WTC11 (cell line): ENCODE measurements around the gene BAG3.

Experiments used
- CBFB ChIP-seq: sonication (generic); formaldehyde crosslinking; IDR thresholded peaks from 2 replicates; pipeline ENCODE4 v1.8.1; 2022; ENCODE audit warnings: mild to moderate bottlenecking, low read depth, missing genetic modification reagents
- FOXJ3 ChIP-seq: sonication (generic); formaldehyde crosslinking; IDR thresholded peaks from 2 replicates; pipeline ENCODE4 v1.9.0; 2021; ENCODE audit warnings: missing genetic modification reagents, mild to moderate bottlenecking, borderline replicate concordance
- GABPB1 ChIP-seq: sonication (generic); formaldehyde crosslinking; IDR thresholded peaks from 2 replicates; pipeline ENCODE4 v1.8.1; 2023; ENCODE audit warnings: mild to moderate bottlenecking, missing genetic modification reagents
- NFE2L1 ChIP-seq: sonication (generic); formaldehyde crosslinking; IDR thresholded peaks from 2 replicates; pipeline ENCODE4 v1.8.1; 2023; ENCODE audit warnings: missing genetic modification reagents
- NFYB ChIP-seq: sonication (generic); formaldehyde crosslinking; conservative IDR thresholded peaks from 2 replicates; pipeline ENCODE4 v1.8.0; 2022; ENCODE audit warnings: low read depth, missing genetic modification reagents
- NR1H2 ChIP-seq: sonication (generic); formaldehyde crosslinking; IDR thresholded peaks from 2 replicates; pipeline ENCODE4 v1.9.0; 2021; ENCODE audit warnings: mild to moderate bottlenecking, moderate library complexity, missing genetic modification reagents
- SP1 ChIP-seq: sonication (generic); formaldehyde crosslinking; conservative IDR thresholded peaks from 2 replicates; pipeline ENCODE4 v1.8.1; 2022; ENCODE audit warnings: missing genetic modification reagents
- TEAD4 ChIP-seq: sonication (generic); formaldehyde crosslinking; IDR thresholded peaks from 2 replicates; pipeline ENCODE4 v1.8.0; 2022; ENCODE audit warnings: mild to moderate bottlenecking, missing genetic modification reagents
- ZBTB21 ChIP-seq: sonication (generic); formaldehyde crosslinking; IDR thresholded peaks from 2 replicates; pipeline ENCODE4 v1.8.1; 2023; ENCODE audit warnings: mild to moderate bottlenecking, missing genetic modification reagents, borderline replicate concordance
- TF ChIP-seq, protein P1 (sequence below): fragments of 200-600 bp; IDR thresholded peaks from 2 replicates; pipeline ENCODE4 v1.8.0; 2022; ENCODE audit warnings: antibody characterized with exemption
- TF ChIP-seq, protein P2 (sequence below): sonication (generic); formaldehyde crosslinking; IDR thresholded peaks from 2 replicates; pipeline ENCODE4 v1.8.1; 2022; ENCODE audit warnings: low read depth, mild to moderate bottlenecking, moderate library complexity, missing genetic modification reagents, borderline replicate concordance
- TF ChIP-seq, protein P3 (sequence below): sonication (generic); formaldehyde crosslinking; IDR thresholded peaks from 2 replicates; pipeline ENCODE4 v1.8.0; 2022; ENCODE audit warnings: mild to moderate bottlenecking, missing genetic modification reagents
- TF ChIP-seq, protein P4 (sequence below): sonication (generic); formaldehyde crosslinking; conservative IDR thresholded peaks from 2 replicates; pipeline ENCODE4 v1.8.1; 2022; ENCODE audit warnings: mild to moderate bottlenecking, missing genetic modification reagents
- TF ChIP-seq, protein P5 (sequence below): sonication (generic); formaldehyde crosslinking; IDR thresholded peaks from 2 replicates; pipeline ENCODE4 v1.8.1; 2023; ENCODE audit warnings: mild to moderate bottlenecking, missing genetic modification reagents, moderate library complexity

DNA sequence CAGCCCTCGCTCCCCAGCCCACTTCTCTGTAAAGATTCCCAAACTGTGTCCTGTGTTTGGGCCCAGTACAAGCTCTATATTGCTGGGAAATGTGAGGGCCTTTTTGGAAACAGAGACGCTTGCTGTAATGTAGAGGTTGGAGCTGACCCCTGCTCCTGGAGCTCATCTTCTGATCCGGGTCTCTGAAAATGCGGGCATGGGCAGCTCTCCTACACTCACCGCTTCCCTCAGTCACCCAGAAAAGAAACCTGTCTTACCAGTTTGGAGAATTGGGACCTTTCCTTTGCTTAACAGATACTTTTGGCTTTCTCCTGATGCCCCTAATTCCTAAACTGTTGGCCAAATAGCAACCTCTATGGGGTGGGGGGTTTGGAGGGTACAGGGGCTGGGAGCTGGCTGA, 18.2 kb downstream of the BAG3 start:
- TF ChIP-seq, protein P1, sequence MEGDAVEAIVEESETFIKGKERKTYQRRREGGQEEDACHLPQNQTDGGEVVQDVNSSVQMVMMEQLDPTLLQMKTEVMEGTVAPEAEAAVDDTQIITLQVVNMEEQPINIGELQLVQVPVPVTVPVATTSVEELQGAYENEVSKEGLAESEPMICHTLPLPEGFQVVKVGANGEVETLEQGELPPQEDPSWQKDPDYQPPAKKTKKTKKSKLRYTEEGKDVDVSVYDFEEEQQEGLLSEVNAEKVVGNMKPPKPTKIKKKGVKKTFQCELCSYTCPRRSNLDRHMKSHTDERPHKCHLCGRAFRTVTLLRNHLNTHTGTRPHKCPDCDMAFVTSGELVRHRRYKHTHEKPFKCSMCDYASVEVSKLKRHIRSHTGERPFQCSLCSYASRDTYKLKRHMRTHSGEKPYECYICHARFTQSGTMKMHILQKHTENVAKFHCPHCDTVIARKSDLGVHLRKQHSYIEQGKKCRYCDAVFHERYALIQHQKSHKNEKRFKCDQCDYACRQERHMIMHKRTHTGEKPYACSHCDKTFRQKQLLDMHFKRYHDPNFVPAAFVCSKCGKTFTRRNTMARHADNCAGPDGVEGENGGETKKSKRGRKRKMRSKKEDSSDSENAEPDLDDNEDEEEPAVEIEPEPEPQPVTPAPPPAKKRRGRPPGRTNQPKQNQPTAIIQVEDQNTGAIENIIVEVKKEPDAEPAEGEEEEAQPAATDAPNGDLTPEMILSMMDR: no peak
- TF ChIP-seq NFYB (CRISPR knock-in tag): no peak
- TF ChIP-seq NR1H2 (CRISPR knock-in tag): no peak
- no peak for TF ChIP-seq GABPB1 (CRISPR knock-in tag)
- no peak for TF ChIP-seq SP1 (CRISPR knock-in tag)
- TF ChIP-seq, protein P2, sequence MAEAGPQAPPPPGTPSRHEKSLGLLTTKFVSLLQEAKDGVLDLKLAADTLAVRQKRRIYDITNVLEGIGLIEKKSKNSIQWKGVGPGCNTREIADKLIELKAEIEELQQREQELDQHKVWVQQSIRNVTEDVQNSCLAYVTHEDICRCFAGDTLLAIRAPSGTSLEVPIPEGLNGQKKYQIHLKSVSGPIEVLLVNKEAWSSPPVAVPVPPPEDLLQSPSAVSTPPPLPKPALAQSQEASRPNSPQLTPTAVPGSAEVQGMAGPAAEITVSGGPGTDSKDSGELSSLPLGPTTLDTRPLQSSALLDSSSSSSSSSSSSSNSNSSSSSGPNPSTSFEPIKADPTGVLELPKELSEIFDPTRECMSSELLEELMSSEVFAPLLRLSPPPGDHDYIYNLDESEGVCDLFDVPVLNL (CRISPR knock-in tag): no peak
- TF ChIP-seq TEAD4: no peak
- TF ChIP-seq ZBTB21 (CRISPR knock-in tag): no peak
- no peak for TF ChIP-seq CBFB (CRISPR knock-in tag)
- TF ChIP-seq, protein P3, sequence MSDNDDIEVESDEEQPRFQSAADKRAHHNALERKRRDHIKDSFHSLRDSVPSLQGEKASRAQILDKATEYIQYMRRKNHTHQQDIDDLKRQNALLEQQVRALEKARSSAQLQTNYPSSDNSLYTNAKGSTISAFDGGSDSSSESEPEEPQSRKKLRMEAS: no peak
- TF ChIP-seq, protein P4, sequence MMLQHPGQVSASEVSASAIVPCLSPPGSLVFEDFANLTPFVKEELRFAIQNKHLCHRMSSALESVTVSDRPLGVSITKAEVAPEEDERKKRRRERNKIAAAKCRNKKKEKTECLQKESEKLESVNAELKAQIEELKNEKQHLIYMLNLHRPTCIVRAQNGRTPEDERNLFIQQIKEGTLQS (CRISPR knock-in tag): no peak
- TF ChIP-seq, protein P5, sequence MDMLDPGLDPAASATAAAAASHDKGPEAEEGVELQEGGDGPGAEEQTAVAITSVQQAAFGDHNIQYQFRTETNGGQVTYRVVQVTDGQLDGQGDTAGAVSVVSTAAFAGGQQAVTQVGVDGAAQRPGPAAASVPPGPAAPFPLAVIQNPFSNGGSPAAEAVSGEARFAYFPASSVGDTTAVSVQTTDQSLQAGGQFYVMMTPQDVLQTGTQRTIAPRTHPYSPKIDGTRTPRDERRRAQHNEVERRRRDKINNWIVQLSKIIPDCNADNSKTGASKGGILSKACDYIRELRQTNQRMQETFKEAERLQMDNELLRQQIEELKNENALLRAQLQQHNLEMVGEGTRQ: no peak
- no peak for TF ChIP-seq FOXJ3
- no peak for TF ChIP-seq NFE2L1 (CRISPR knock-in tag)
